ENCODE measurements around the gene TMEM98.

DNA sequence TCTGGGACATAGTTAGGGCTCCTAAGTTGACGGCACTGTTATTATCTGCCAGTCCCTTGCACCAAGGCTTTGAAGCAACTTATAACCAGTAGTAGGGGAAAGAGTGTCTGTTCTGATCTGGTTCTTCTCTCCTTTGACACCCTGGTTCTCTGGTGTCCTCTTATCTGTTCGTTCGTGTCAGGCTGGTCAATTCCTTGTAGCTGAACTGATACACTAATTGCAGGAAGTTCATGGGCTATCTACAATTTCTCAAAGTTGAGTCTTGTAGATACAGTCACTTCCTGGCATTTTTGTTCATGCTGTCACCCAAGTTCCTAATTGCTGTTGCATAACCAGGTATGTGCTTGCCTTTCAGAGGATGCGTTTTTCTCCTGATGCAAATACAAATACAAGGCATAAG, 33.7 kb upstream of the TMEM98 start:
- TF ChIP-seq CTCF (IDR thresholded peaks at IDR 0.05; ENCODE audit: insufficient read depth, low read length, poor library complexity, severe bottlenecking) (no peak), EZH2phosphoT487 (conservative IDR thresholded peaks at IDR 0.05; ENCODE audit: low read length) (no peak)
